OCI-LY3 (cell line): Measurements from ENCODE around the gene PIM2.

Experiments used
- EZH2phosphoT487 ChIP-seq: fragments of 200-600 bp; shearing (Covaris generic); IDR thresholded peaks from 2 replicates; pipeline ENCODE4 v1.6.1; 2018; ENCODE audit warnings: antibody characterized with exemption, mixed run types, low read depth
- TF ChIP-seq, protein P1 (sequence below): fragments of 200-600, 300-600 bp; sonication (generic); IDR thresholded peaks from 2 replicates; pipeline ENCODE4 v1.5.1; 2014; ENCODE audit warnings: antibody characterized with exemption, low read length, low read depth

- TF ChIP-seq, protein P1, sequence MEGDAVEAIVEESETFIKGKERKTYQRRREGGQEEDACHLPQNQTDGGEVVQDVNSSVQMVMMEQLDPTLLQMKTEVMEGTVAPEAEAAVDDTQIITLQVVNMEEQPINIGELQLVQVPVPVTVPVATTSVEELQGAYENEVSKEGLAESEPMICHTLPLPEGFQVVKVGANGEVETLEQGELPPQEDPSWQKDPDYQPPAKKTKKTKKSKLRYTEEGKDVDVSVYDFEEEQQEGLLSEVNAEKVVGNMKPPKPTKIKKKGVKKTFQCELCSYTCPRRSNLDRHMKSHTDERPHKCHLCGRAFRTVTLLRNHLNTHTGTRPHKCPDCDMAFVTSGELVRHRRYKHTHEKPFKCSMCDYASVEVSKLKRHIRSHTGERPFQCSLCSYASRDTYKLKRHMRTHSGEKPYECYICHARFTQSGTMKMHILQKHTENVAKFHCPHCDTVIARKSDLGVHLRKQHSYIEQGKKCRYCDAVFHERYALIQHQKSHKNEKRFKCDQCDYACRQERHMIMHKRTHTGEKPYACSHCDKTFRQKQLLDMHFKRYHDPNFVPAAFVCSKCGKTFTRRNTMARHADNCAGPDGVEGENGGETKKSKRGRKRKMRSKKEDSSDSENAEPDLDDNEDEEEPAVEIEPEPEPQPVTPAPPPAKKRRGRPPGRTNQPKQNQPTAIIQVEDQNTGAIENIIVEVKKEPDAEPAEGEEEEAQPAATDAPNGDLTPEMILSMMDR = no peak
- TF ChIP-seq EZH2phosphoT487 = no peak
Measured at GRCh38 chrX:48936429-48937053, 17.7 kb upstream of the PIM2 start.
